Measurements from ENCODE around the gene RAPGEF4.
A peak's percentile ranks its signal among the peaks of the same experiment; 100 is the strongest.
"Not testable (repeated sequence)": the region's sequence is repeated elsewhere in the genome, so short reads cannot be mapped to it uniquely, and the experiment has no call there.

The RAPGEF4 gene

GRCh38 chr2:172792711-172793110 lies 57.1 kb downstream of the RAPGEF4 start:
- TF ChIP-seq, protein P1, sequence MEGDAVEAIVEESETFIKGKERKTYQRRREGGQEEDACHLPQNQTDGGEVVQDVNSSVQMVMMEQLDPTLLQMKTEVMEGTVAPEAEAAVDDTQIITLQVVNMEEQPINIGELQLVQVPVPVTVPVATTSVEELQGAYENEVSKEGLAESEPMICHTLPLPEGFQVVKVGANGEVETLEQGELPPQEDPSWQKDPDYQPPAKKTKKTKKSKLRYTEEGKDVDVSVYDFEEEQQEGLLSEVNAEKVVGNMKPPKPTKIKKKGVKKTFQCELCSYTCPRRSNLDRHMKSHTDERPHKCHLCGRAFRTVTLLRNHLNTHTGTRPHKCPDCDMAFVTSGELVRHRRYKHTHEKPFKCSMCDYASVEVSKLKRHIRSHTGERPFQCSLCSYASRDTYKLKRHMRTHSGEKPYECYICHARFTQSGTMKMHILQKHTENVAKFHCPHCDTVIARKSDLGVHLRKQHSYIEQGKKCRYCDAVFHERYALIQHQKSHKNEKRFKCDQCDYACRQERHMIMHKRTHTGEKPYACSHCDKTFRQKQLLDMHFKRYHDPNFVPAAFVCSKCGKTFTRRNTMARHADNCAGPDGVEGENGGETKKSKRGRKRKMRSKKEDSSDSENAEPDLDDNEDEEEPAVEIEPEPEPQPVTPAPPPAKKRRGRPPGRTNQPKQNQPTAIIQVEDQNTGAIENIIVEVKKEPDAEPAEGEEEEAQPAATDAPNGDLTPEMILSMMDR (conservative IDR thresholded peaks at IDR 0.05; ENCODE audit: low read depth) = no peak
- POLR2A ChIA-PET (ENCODE audit: low non-redundant PET) = no interaction called here
- CTCF ChIA-PET = no interaction called here
- no peak for DNase-seq (ENCODE audit: low spot score)
- H3K27ac ChIP-seq = no peak overlapping the region

GRCh38 chr2:172803308-172803707 lies 67.7 kb downstream of the RAPGEF4 start:
- CTCF ChIA-PET = interaction anchor here (0.6 to 0.7 kb wide), 2 partner anchors 10 to 200 kb away, joined by 3 to 4 read pairs; no protein-coding TSS in a partner anchor
- H3K27ac ChIP-seq; POLR2A ChIA-PET (ENCODE audit: low non-redundant PET); DNase-seq (ENCODE audit: low spot score): not testable (repeated sequence)

DNA sequence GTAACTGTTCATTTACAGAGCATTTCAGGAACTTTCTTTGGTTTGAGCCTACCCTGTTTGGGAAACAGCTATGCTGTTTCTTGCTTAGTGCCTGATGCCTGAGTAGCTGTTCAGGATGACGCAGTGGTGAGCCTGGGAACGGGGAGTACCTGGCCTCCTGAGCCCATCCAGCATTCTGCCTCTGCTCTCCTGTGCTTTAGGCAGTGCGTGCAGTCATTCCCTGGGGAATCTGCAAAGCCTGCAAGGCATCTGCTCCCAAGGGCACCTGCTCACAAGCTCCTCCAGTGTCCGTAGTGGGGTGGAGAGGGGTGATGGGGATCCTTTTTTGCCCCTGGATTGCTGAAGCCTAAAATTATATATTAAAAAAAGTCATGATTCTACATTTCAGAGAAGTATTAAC lies 68.8 kb downstream of the RAPGEF4 start:
- TF ChIP-seq, protein P1 (conservative IDR thresholded peaks at IDR 0.05; ENCODE audit: low read depth) = no peak
- H3K27ac ChIP-seq = no peak overlapping the region
- DNase-seq (ENCODE audit: low spot score) = no peak
- ChIA-PET CTCF (interaction anchor here (4.7 kb wide), 1 partner anchor 128 kb away, joined by 43 read pairs; no protein-coding TSS in a partner anchor), POLR2A (ENCODE audit: low non-redundant PET) (no interaction called here)

DNA sequence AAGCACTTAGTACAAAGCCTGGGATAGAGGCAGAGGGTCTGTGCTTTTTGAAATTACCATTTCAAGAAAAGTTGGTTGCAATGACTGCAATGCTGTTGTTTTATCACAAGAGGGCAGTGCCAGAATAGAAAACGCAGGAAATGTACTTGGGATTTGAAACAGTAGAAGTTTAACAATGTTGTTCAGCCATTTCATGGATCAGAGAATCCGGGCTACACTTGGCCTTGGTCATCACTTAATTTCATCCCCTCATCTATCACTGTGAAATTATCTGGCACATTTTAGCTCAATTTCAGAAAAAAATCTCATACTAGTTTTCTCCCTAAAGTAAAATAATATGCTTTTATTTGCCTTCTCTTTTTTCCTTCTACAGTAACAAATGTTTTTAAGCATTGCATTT lies 70.8 kb downstream of the RAPGEF4 start:
- ChIA-PET CTCF (interaction anchor here (0.6 to 4.7 kb wide), 11 partner anchors 19 to 594 kb away, joined by 3 to 43 read pairs (median 3); no protein-coding TSS in a partner anchor), POLR2A (ENCODE audit: low non-redundant PET) (no interaction called here)
- DNase-seq (ENCODE audit: low spot score) = peak; percentile 48
- no peak overlapping the region for H3K27ac ChIP-seq
- TF ChIP-seq, protein P1 (conservative IDR thresholded peaks at IDR 0.05; ENCODE audit: low read depth) = peak; percentile 91

- TF ChIP-seq, protein P1 (conservative IDR thresholded peaks at IDR 0.05; ENCODE audit: low read depth) = no peak
- CTCF ChIA-PET = interaction anchor here (0.6 to 4.7 kb wide), 10 partner anchors 19 to 594 kb away, joined by 3 to 43 read pairs (median 3); no protein-coding TSS in a partner anchor
- H3K27ac ChIP-seq = no peak overlapping the region
- POLR2A ChIA-PET (ENCODE audit: low non-redundant PET) = no interaction called here
- no peak for DNase-seq (ENCODE audit: low spot score)
Observed at GRCh38 chr2:172806996-172807395, 71.4 kb downstream of the RAPGEF4 start.

DNA sequence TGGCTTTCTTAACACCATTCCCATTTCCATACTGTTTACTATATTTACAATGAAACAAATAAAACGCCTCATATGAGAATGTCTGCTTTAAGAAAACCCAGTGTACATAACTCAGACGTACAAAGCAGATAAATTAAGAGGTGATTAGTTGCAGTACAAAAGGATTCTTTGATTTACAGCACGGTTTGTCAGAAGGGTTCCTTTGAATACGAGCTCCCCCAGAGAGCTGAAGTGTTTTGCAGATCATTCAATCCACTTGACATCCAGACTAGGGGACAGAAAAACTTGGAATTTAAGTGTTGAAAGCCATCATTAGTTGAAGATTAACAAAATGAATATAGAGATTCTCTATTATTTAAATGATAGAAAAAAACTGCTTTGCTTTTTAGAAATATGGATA lies 72.5 kb downstream of the RAPGEF4 start:
- H3K27ac ChIP-seq = no peak overlapping the region
- TF ChIP-seq, protein P1 (conservative IDR thresholded peaks at IDR 0.05; ENCODE audit: low read depth) = no peak
- no peak for DNase-seq (ENCODE audit: low spot score)
- ChIA-PET POLR2A (ENCODE audit: low non-redundant PET) (no interaction called here), CTCF (interaction anchor here (0.6 to 4.7 kb wide), 2 partner anchors 121 to 124 kb away, joined by 3 to 43 read pairs; no protein-coding TSS in a partner anchor)

DNA sequence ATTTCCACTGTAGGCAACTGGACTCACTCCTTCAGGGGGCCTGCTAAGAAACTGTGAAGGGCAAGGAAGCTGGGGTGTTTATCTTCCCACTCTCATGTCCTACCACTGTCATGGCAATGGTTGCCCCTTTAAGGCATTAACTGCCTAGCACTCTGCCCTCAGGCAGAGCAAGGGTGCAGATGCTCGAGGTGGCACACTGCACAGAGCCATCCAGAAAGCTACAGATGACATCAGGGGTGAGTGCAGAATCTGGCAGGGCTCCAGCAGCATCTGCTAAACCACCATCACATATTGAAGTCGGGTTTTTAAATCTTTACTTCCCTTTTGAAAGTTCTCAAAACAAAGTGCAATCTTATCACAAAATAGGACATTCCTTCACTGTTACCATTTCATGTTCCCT lies 75.4 kb downstream of the RAPGEF4 start:
- TF ChIP-seq, protein P1 (conservative IDR thresholded peaks at IDR 0.05; ENCODE audit: low read depth) = no peak
- H3K27ac ChIP-seq = no peak overlapping the region
- ChIA-PET CTCF (interaction anchor here (0.8 kb wide), 1 partner anchor 120 kb away, joined by 3 read pairs; no protein-coding TSS in a partner anchor), POLR2A (ENCODE audit: low non-redundant PET) (no interaction called here)
- DNase-seq (ENCODE audit: low spot score) = no peak
